Astrocyte of the cerebellum (primary cell): Measurements from ENCODE around the gene SLC6A7.
A peak's percentile ranks its signal among the peaks of the same experiment; 100 is the strongest.

ENCODE experiments used
- DNase-seq: peaks from one replicate; pipeline ENCODE4 v3.0.0-alpha.2; 2011; ENCODE audit warnings: low read depth
- H3K4me3 ChIP-seq: 2 replicates; pipeline ENCODE4 v1.5.1; 2011; ENCODE audit warnings: mild to moderate bottlenecking, low read depth, low read length, moderate library complexity
- in situ Hi-C: cut with HindIII; loops from 2 replicates; pipeline ENCODE4 v1.10.0; 2017; ENCODE audit warnings: low sequenced_read_pairs
- TF ChIP-seq, protein P1 (sequence below): IDR thresholded peaks from 2 replicates; pipeline ENCODE4 v1.5.1; 2012; ENCODE audit warnings: low read length, low read depth, moderate library complexity, mild to moderate bottlenecking; ENCODE audit errors: missing control alignments

SLC6A7 gene

DNA sequence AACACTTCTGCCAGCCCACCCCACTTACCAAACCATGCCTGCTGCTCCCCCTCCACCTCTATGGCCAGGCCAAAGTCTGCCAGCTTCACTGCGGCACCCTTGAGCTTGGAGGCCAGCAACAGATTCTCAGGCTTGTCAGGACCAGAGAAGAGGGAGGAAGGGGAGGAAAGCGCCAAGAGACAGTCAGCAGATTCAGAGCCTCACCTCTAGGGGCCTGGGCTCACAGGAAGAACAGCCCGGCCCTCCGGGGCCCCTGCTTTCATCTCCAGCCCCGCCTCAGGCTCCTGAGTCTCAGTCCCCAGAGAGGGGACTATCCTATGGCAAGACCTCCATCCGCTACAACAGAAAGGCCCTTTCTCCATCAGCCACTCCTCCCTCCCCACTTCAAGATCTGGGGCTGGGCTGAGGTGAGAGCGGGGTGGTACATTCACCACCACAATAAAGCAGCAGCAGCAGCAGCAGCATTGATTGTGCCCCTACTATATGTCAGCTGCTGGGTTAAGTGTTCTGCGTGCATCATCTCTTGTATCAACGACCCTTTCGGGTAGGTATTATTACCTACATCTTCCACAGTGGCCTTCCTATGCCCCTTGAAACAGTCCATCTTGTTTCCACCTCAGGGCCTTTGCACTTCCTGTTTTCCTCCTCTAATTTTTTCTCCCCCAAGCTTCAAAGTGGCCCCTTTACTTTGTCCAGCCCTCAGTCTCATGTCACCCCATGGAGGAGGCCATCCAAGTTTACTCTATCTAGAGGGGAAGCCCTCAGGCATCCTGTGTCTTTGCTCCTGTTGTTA is 63.8 kb downstream of the SLC6A7 start:
- no peak for DNase-seq
- H3K4me3 ChIP-seq = no peak overlapping the region
- TF ChIP-seq, protein P1, sequence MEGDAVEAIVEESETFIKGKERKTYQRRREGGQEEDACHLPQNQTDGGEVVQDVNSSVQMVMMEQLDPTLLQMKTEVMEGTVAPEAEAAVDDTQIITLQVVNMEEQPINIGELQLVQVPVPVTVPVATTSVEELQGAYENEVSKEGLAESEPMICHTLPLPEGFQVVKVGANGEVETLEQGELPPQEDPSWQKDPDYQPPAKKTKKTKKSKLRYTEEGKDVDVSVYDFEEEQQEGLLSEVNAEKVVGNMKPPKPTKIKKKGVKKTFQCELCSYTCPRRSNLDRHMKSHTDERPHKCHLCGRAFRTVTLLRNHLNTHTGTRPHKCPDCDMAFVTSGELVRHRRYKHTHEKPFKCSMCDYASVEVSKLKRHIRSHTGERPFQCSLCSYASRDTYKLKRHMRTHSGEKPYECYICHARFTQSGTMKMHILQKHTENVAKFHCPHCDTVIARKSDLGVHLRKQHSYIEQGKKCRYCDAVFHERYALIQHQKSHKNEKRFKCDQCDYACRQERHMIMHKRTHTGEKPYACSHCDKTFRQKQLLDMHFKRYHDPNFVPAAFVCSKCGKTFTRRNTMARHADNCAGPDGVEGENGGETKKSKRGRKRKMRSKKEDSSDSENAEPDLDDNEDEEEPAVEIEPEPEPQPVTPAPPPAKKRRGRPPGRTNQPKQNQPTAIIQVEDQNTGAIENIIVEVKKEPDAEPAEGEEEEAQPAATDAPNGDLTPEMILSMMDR = no peak
- in situ Hi-C loops = no loop called here

DNA sequence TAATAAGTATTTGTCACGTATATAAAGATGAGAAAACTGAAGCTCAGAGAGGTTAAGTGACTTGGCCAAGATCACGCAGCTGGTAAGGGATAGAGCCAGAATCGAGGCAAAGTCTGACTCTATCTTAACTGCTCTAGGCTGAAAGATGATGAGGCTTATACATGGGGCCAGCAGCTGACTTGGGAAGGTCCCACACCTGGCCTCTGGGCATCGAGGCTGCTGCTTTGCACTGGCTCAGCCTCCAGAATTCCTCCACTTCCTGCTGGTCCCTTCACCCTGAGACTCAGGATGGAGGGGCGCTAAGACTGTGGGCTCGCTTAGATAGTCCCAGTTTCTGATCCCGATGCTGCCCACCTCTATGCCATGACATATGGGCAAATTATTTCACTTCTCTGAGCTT is 64.5 kb downstream of the SLC6A7 start:
- in situ Hi-C loops = no loop called here
- TF ChIP-seq, protein P1 = no peak
- DNase-seq = no peak
- H3K4me3 ChIP-seq = no peak overlapping the region

DNA sequence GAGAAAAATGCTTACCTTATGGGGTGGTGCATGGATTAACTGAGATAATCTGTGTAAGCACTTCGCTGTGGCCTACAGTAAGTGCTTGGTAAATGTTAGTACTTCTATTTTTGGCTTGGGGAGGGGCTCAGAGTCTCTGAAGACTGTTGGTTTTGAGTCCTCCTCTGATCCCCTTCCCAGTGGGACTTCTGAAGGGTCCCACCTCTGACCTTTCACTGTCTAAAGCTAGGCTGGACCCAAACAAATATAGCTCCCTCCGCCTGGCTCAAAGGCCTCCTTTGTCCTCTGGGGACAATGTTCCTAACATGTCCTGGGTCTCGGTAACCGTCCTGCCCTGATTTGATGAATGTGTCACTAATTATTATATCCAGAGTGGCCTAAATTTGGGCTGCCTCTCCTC is 64.9 kb downstream of the SLC6A7 start:
- TF ChIP-seq, protein P1 = no peak
- in situ Hi-C loops = no loop called here
- H3K4me3 ChIP-seq = no peak overlapping the region
- no peak for DNase-seq

DNA sequence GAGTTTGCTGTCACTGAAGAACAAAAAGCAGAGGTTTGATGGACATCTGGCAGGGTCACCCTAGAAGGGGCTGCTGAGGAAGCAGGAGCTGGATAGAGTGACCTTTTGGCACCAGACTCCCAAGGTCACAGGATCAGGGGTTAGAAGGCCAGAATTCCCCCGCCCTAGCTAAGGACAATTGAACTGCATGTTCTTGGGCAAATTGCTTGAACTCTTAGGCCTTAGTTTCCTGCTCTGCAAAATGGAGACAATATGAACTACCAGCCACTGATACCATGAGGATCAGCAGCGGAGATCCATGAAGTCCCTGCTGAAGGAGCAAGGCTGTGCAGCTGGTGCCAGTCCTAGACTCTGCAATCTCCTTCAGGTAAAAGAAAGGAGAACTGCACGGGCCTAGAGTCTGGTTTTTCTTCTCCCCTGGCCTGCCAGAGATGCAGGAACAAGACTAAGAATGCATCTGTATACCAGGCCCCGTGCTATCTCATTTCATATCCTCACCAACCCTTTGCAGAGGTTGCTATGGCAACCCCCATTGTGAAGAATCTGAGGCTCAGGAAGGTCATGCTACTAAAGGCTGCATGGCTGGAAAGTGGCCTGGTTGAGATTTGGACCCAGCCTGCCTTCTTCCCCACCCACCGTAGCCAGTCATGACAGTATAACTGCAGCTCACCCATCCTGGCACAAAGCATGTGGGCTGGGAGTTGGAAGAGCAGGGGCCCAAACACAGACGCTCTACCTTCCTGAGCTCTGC is 66.0 kb downstream of the SLC6A7 start:
- TF ChIP-seq, protein P1 = no peak
- in situ Hi-C loops = no loop called here
- DNase-seq = no peak

DNA sequence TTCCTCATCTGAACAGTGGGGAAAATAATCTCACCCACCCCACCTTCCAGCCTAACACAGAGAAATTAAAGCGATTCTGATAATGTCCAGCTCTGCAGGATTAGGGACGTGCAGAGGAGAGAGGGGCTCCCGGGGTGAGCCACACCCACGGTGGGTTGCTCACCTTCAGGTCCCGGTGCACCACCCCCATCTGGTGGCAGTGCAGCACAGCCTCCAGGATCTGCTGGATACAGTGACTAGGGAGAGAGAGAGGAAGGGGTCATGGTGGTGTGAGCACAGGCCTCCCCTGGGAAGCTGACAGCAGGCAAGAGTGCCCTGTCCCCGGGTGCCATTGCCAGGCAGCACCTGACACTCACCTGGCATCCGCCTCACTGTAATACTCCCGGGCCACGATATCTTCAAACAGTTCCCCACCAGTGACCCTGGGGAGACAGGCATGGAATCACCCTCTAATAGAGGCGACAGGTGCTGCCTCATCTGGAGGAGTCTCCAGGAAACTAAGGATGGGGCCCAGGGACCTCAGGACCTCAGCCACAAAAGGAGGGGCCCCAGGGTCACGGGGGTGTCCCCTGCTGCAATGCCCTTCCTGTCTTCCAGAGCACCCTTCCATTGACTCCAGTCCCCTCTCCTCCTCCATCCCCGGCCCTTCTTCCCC is 66.7 kb downstream of the SLC6A7 start:
- no peak overlapping the region for H3K4me3 ChIP-seq
- DNase-seq = no peak
- in situ Hi-C loops = no loop called here

More for the DNA sequence above, 66.0 kb downstream of the SLC6A7 start:
- H3K4me3 ChIP-seq = no peak overlapping the region

DNA sequence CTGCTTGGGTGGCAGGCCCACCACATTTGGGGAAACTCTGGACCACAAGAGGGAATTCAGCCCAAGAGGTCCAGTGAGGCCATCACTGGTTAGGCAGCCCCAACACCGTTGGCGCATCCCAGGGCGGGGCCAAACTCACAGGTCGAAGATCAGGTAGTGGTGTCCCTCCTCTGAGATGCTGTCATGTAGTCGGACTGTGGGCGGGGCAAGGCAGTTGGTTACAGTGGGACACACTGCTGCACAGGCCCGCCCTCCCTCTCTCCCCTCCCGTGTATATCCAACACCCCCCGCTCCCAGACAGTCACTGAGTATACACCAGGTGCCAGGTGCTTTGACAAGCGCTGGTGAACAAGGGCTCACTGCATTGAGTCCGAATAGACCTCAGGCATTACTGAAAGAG is 67.6 kb downstream of the SLC6A7 start:
- in situ Hi-C loops = no loop called here
- no peak for DNase-seq

More for the DNA sequence above, 66.7 kb downstream of the SLC6A7 start:
- TF ChIP-seq, protein P1 = peak; percentile 13

More for the DNA sequence above, 67.6 kb downstream of the SLC6A7 start:
- H3K4me3 ChIP-seq = no peak overlapping the region
- TF ChIP-seq, protein P1 = no peak
